ENCODE data around the gene TMEM217.

TMEM217 gene

GRCh38 chr6:37272834-37273566 lies 15.1 kb upstream of the TMEM217 start:
- Histone ChIP-seq H3K79me2 (ENCODE audit: control insufficient read depth, insufficient read depth, low read length, poor library complexity) (no peaks in the 10 kb centered on the region), H3K18ac (ENCODE audit: low read length) (no peak overlapping the region), H2AK5ac (ENCODE audit: low read length) (no peak overlapping the region), H3K4me3 (ENCODE audit: low read depth, low read length) (no peak overlapping the region), H3K27ac (ENCODE audit: low read depth, low read length) (no peak overlapping the region), H4K91ac (ENCODE audit: low read depth, low read length) (no peak overlapping the region), H3K23ac (ENCODE audit: low read length) (no peak overlapping the region), H3K9ac (ENCODE audit: low read length) (no peak overlapping the region), H3K4me1 (ENCODE audit: control insufficient read depth in 1 of 2, insufficient read depth in 2 of 2, low read length in 2 of 2) (no peaks in the 10 kb centered on the region), H4K8ac (ENCODE audit: low read depth, low read length) (no peak overlapping the region), H3K4me2 (ENCODE audit: low read length) (no peak overlapping the region), H2AFZ (ENCODE audit: insufficient read depth, low read length, poor library complexity) (no peak overlapping the region), H2BK12ac (ENCODE audit: low read length) (no peak overlapping the region), H4K12ac (ENCODE audit: low read depth, low read length) (no peak overlapping the region), H3K79me1 (ENCODE audit: low read length) (no peaks in the 10 kb centered on the region), H3K27me3 (ENCODE audit: insufficient read depth, low read length) (no peaks in the 10 kb centered on the region), H3K4ac (ENCODE audit: low read depth, low read length) (no peak overlapping the region), H2BK120ac (ENCODE audit: insufficient read depth, low read length, poor library complexity) (no peak overlapping the region), H3K36me3 (ENCODE audit: control insufficient read depth in 1 of 2, insufficient read depth in 2 of 2, low read length in 2 of 2) (peaks cover 2 to 5% of the 10 kb centered on the region in 2 experiments), H2BK5ac (ENCODE audit: low read depth, low read length, poor library complexity) (no peak overlapping the region), H3K9me3 (ENCODE audit: insufficient read depth, low read depth, low read length) (no peaks in the 10 kb centered on the region), H3K14ac (ENCODE audit: low read length) (no peak overlapping the region)
- WGBS (ENCODE audit: extremely low coverage, insufficient coverage, insufficient read length), result no CpG with 5 or more reads among the region's 8 CpGs
- DNase-seq, result no peak

- no peaks in the 10 kb centered on the region for H3K27me3 ChIP-seq (ENCODE audit: insufficient read depth, low read length)
- no peak overlapping the region for H2AK5ac ChIP-seq (ENCODE audit: low read length)
- peaks cover 2 to 3% of the 10 kb centered on the region in 2 experiments for H3K36me3 ChIP-seq (ENCODE audit: control insufficient read depth in 1 of 2, insufficient read depth in 2 of 2, low read length in 2 of 2)
- no peaks in the 10 kb centered on the region for H3K4me1 ChIP-seq (ENCODE audit: control insufficient read depth in 1 of 2, insufficient read depth in 2 of 2, low read length in 2 of 2)
- H3K23ac ChIP-seq (ENCODE audit: low read length), result no peak overlapping the region
- H2BK120ac ChIP-seq (ENCODE audit: insufficient read depth, low read length, poor library complexity), result no peak overlapping the region
- no peak overlapping the region for H4K12ac ChIP-seq (ENCODE audit: low read depth, low read length)
- no peak overlapping the region for H3K14ac ChIP-seq (ENCODE audit: low read length)
- H3K9ac ChIP-seq (ENCODE audit: low read length), result no peak overlapping the region
- H3K18ac ChIP-seq (ENCODE audit: low read length), result no peak overlapping the region
- H3K9me3 ChIP-seq (ENCODE audit: insufficient read depth, low read depth, low read length), result no peaks in the 10 kb centered on the region
- no peak overlapping the region for H3K27ac ChIP-seq (ENCODE audit: low read depth, low read length)
- no peak overlapping the region for H2AFZ ChIP-seq (ENCODE audit: insufficient read depth, low read length, poor library complexity)
- WGBS (ENCODE audit: extremely low coverage, insufficient coverage, insufficient read length), result no CpG with 5 or more reads among the region's 2 CpGs
- no peak overlapping the region for H4K8ac ChIP-seq (ENCODE audit: low read depth, low read length)
- H3K4me2 ChIP-seq (ENCODE audit: low read length), result no peak overlapping the region
- no peaks in the 10 kb centered on the region for H3K79me2 ChIP-seq (ENCODE audit: control insufficient read depth, insufficient read depth, low read length, poor library complexity)
- no peak overlapping the region for H3K4ac ChIP-seq (ENCODE audit: low read depth, low read length)
- DNase-seq, result no peak
- H3K79me1 ChIP-seq (ENCODE audit: low read length), result no peaks in the 10 kb centered on the region
- no peak overlapping the region for H2BK12ac ChIP-seq (ENCODE audit: low read length)
- no peak overlapping the region for H4K91ac ChIP-seq (ENCODE audit: low read depth, low read length)
- no peak overlapping the region for H3K4me3 ChIP-seq (ENCODE audit: low read depth, low read length)
- H2BK5ac ChIP-seq (ENCODE audit: low read depth, low read length, poor library complexity), result no peak overlapping the region
Measured at GRCh38 chr6:37269105-37269504, 11.2 kb upstream of the TMEM217 start.

- H3K18ac ChIP-seq (ENCODE audit: low read length), result no peak overlapping the region
- H3K9ac ChIP-seq (ENCODE audit: low read length), result no peak overlapping the region
- H2BK12ac ChIP-seq (ENCODE audit: low read length), result no peak overlapping the region
- no peak overlapping the region for H3K4me3 ChIP-seq (ENCODE audit: low read depth, low read length)
- H3K4me1 ChIP-seq (ENCODE audit: control insufficient read depth in 1 of 2, insufficient read depth in 2 of 2, low read length in 2 of 2), result no peaks in the 10 kb centered on the region
- no CpG with 5 or more reads among the region's 3 CpGs for WGBS (ENCODE audit: extremely low coverage, insufficient coverage, insufficient read length)
- no peak overlapping the region for H4K91ac ChIP-seq (ENCODE audit: low read depth, low read length)
- H3K27ac ChIP-seq (ENCODE audit: low read depth, low read length), result no peak overlapping the region
- H3K27me3 ChIP-seq (ENCODE audit: insufficient read depth, low read length), result no peaks in the 10 kb centered on the region
- H3K23ac ChIP-seq (ENCODE audit: low read length), result no peak overlapping the region
- H3K79me1 ChIP-seq (ENCODE audit: low read length), result no peaks in the 10 kb centered on the region
- no peak overlapping the region for H4K12ac ChIP-seq (ENCODE audit: low read depth, low read length)
- H3K36me3 ChIP-seq (ENCODE audit: control insufficient read depth in 1 of 2, insufficient read depth in 2 of 2, low read length in 2 of 2), result peaks cover 2 to 3% of the 10 kb centered on the region in 2 experiments
- no peaks in the 10 kb centered on the region for H3K79me2 ChIP-seq (ENCODE audit: control insufficient read depth, insufficient read depth, low read length, poor library complexity)
- no peak overlapping the region for H3K14ac ChIP-seq (ENCODE audit: low read length)
- H2BK120ac ChIP-seq (ENCODE audit: insufficient read depth, low read length, poor library complexity), result no peak overlapping the region
- no peak overlapping the region for H2BK5ac ChIP-seq (ENCODE audit: low read depth, low read length, poor library complexity)
- no peak overlapping the region for H3K4ac ChIP-seq (ENCODE audit: low read depth, low read length)
- no peaks in the 10 kb centered on the region for H3K9me3 ChIP-seq (ENCODE audit: insufficient read depth, low read depth, low read length)
- H4K8ac ChIP-seq (ENCODE audit: low read depth, low read length), result no peak overlapping the region
- no peak overlapping the region for H2AK5ac ChIP-seq (ENCODE audit: low read length)
- H3K4me2 ChIP-seq (ENCODE audit: low read length), result no peak overlapping the region
- H2AFZ ChIP-seq (ENCODE audit: insufficient read depth, low read length, poor library complexity), result no peak overlapping the region
- no peak for DNase-seq
Measured at GRCh38 chr6:37265860-37266259, 7.9 kb upstream of the TMEM217 start.

- Histone ChIP-seq H3K4me1 (ENCODE audit: control insufficient read depth in 1 of 2, insufficient read depth in 2 of 2, low read length in 2 of 2) (no peaks in the 10 kb centered on the region), H2AFZ (ENCODE audit: insufficient read depth, low read length, poor library complexity) (no peak overlapping the region), H4K12ac (ENCODE audit: low read depth, low read length) (no peak overlapping the region), H3K4ac (ENCODE audit: low read depth, low read length) (no peak overlapping the region), H4K91ac (ENCODE audit: low read depth, low read length) (no peak overlapping the region), H3K27ac (ENCODE audit: low read depth, low read length) (no peak overlapping the region), H4K8ac (ENCODE audit: low read depth, low read length) (no peak overlapping the region), H3K79me2 (ENCODE audit: control insufficient read depth, insufficient read depth, low read length, poor library complexity) (no peaks in the 10 kb centered on the region), H3K27me3 (ENCODE audit: insufficient read depth, low read length) (no peaks in the 10 kb centered on the region), H3K79me1 (ENCODE audit: low read length) (no peaks in the 10 kb centered on the region), H3K14ac (ENCODE audit: low read length) (no peak overlapping the region), H3K9me3 (ENCODE audit: insufficient read depth, low read depth, low read length) (no peaks in the 10 kb centered on the region), H3K23ac (ENCODE audit: low read length) (no peak overlapping the region), H3K9ac (ENCODE audit: low read length) (no peak overlapping the region), H3K4me2 (ENCODE audit: low read length) (no peak overlapping the region), H2BK120ac (ENCODE audit: insufficient read depth, low read length, poor library complexity) (no peak overlapping the region), H3K18ac (ENCODE audit: low read length) (no peak overlapping the region), H2BK12ac (ENCODE audit: low read length) (no peak overlapping the region), H3K36me3 (ENCODE audit: control insufficient read depth in 1 of 2, insufficient read depth in 2 of 2, low read length in 2 of 2) (peaks cover 2% of the 10 kb centered on the region in 2 experiments), H2AK5ac (ENCODE audit: low read length) (no peak overlapping the region), H2BK5ac (ENCODE audit: low read depth, low read length, poor library complexity) (no peak overlapping the region), H3K4me3 (ENCODE audit: low read depth, low read length) (no peak overlapping the region)
- no peak for DNase-seq
- no CpG with 5 or more reads among the region's 2 CpGs for WGBS (ENCODE audit: extremely low coverage, insufficient coverage, insufficient read length)
Measured at GRCh38 chr6:37265001-37265400, 7.1 kb upstream of the TMEM217 start.
